22Rv1 (cell line): ENCODE results near the gene MEIS2.

Experiments
- H3K27ac ChIP-seq: fragments of 450-650 bp; 2 replicates; pipeline ENCODE4 v1.5.1; 2017
- CTCF ChIP-seq: fragments of 450-650 bp; IDR thresholded peaks from 2 replicates; pipeline ENCODE4 v1.5.1; 2017; ENCODE audit warnings: mild to moderate bottlenecking
- ZFX ChIP-seq: fragments of 450-650 bp; IDR thresholded peaks from 2 replicates; pipeline ENCODE4 v1.6.1; 2017; ENCODE audit warnings: antibody characterized with exemption, borderline replicate concordance

The MEIS2 gene

GRCh38 chr15:37094333-37094914 is 5.9 kb downstream of the MEIS2 start:
- TF ChIP-seq ZFX (no peak), CTCF (no peak)
- no peak overlapping the region for H3K27ac ChIP-seq

GRCh38 chr15:37093480-37094332 is 6.6 kb downstream of the MEIS2 start:
- TF ChIP-seq CTCF (no peak), ZFX (no peak)
- H3K27ac ChIP-seq: no peak overlapping the region

GRCh38 chr15:37090543-37091175 is 9.7 kb downstream of the MEIS2 start:
- H3K27ac ChIP-seq: no peak overlapping the region
- TF ChIP-seq CTCF (no peak), ZFX (no peak)

GRCh38 chr15:37088436-37088835 is 11.9 kb downstream of the MEIS2 start:
- TF ChIP-seq CTCF (no peak), ZFX (no peak)
- H3K27ac ChIP-seq: no peak overlapping the region

- H3K27ac ChIP-seq: no peak overlapping the region
- TF ChIP-seq CTCF: no peak
- no peak for TF ChIP-seq ZFX
These were observed 13.2 kb downstream of the MEIS2 start for GRCh38 chr15:37087131-37087588.

- H3K27ac ChIP-seq: no peak overlapping the region
- TF ChIP-seq CTCF (no peak), ZFX (no peak)
These were observed 13.8 kb downstream of the MEIS2 start for GRCh38 chr15:37086521-37086920.

GRCh38 chr15:37086120-37086519 is 14.2 kb downstream of the MEIS2 start:
- TF ChIP-seq ZFX: no peak
- no peak for TF ChIP-seq CTCF
- no peak overlapping the region for H3K27ac ChIP-seq
